ENCODE data around the gene RAD51D.

GRCh38 chr17:35162755-35163154 is 43.1 kb upstream of the RAD51D start:
- TF ChIP-seq CTCF (IDR thresholded peaks at IDR 0.05) (no peak), POLR2A (IDR thresholded peaks at IDR 0.05) (no peak)
